Measurements from ENCODE around the gene VDAC1.

VDAC1 gene

DNA sequence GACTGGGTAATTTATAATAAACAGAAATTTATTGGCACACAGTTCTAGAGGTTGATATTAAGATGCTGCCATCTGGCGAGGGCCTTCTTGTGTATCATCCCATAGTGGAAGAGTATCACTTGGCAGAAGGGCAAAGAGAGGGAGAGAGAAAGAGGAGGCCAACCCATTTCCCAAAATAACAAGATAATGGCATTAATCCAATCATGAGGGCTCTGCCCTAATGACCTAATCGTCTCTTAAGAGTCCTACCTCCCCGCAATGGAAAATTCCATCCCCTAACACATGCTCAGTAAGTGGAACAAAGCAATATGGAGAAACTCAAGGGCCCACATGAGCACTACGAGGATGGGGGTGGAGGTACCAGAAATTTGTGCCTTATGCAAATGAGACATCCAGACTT is 17.6 kb upstream of the VDAC1 start:
- DNase-seq = no peak

GRCh38 chr5:134020188-134020587 is 15.4 kb upstream of the VDAC1 start:
- no peak for DNase-seq

GRCh38 chr5:134019636-134020035 is 14.9 kb upstream of the VDAC1 start:
- no peak for DNase-seq

DNA sequence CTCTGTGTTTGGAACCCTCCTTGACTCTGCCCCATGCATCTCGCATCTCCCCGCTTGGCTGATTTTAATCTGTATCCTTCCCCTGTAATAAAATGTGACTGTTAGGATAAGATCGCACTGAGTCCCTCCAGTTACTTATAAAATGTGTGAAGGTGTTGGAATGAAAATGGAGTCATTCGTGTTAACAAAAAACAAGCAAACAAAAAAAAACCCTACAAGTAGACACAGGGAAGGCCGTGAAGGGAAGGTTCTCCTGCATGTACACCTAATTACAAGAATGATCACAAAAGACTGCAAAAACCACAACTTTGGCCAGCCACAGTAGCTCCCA is 14.2 kb upstream of the VDAC1 start:
- DNase-seq = no peak

- DNase-seq = no peak
Observed at GRCh38 chr5:134018154-134018985, 13.6 kb upstream of the VDAC1 start.

GRCh38 chr5:134008266-134008749 is 3.5 kb upstream of the VDAC1 start:
- DNase-seq = no peak

DNA sequence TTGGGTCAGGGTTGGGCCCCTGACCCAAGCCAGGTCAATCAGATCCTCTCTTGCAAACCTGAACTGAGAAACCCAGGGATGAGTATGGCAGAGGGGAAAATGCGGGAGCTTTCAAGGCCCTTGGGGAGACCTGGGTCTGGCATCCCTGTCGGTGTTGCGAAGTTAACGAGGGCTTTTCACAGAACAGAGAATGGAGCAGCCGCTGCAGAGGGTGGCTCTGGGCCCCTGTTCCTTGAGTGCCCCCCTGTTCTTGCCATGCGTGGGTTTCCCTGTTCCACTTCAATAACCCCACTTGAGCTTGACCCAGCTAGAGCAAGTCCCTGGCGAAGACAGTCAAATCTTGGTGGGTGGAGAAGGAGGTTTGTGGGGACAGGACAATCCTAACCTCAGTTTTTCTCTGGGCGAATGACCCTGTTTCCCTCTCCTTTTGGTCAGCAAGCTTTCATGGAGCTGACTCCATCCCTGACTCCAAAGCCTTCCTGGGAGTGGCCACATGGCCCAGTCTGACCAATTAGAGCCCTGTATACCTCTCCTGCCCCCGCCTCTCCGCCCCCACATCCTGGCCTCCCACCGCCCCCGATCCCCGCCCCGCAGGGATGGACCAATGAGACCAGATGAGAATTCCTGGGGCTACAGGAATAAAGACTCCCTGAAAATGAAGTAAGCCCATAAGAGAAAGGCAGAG is 2.9 kb upstream of the VDAC1 start:
- no peak for DNase-seq

DNA sequence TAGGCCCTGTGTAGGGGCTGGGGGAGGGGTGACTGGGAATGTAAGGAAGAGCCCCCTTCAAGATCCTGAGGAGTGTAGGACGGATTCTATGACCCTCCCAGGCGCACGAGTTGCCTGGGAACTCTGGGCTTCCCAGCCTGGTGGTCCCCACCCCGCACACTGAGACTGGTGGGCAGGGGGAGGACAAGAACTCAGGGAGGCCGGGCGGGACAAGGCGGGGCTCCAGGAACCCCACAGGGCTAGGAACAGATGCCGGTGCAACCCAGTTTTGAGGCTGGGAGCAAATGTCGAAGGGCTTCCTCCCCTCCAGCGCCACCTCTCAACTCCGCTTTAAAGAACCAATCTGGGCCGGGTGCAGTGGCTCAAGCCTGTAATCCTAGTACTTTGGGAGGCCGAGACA is 1.3 kb upstream of the VDAC1 start:
- no peak for DNase-seq

DNA sequence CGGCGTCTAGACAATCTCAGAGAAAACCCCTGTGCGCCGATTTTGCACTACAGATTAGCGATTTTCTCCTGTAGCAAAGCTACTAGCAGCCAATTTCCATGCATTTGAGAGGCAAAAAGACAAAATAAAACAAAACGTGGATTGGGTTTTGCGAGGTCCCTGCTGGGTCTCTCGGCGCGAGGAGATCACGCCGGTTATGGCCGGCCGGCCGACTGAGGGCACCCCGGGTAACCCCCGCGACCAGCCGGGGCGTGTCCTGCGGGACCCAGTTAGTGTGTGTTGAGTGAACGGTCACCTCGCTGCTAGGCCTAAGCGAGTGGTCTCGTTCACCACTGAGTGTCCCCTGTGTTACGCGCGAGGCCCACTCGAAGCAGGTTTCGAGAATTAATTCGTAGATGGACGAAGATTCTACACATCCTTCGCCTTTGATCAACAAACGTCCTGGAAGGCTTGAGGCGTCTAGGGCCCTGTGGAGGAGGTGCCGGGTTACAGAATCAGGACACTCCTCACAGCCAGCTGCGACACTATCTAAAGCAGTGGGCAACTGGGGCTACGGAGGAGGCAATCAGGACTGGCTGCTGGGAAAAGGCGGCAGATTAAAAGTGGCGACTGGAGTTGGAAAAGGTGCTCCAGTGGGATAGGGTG is 764 bp upstream of the VDAC1 start:
- no peak for DNase-seq

- no peak for DNase-seq
Observed at GRCh38 chr5:134003817-134004625, 754 bp downstream of the VDAC1 start.

DNA sequence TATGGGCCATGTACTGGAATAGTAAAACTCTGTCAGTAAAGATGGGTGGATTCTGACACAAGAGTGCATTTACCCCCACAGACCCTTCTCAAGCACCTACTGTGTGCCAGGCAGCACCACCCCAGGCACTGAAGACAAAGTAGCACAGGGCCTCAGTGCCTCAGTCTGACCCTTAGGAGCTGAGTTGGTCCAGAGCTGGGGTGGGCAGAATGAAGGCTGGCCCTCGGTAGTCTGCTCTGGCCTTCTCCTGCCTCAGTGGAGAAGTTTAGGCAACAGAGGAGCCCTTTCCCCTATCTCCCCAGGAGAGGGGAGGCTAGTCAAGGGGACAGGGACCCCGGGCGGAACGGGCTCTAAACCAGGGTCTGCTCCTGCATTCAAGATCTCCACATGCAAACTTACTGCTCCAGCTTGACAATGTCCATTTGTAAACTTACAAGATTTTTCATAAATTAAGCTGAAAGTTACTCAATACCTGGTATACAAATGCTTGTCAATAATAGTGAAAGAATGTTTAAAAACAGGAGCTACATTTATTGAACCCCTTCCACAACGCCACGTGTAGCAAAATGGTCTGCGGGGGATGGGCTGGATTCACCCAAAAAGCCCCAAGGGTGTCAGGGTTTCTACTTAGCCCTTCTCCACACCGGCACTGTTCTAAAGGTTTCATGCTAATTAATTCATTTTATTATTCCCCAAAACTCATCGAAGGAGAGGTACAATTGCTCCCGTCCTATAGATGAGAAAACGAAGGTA is 1.5 kb downstream of the VDAC1 start:
- no peak for DNase-seq

DNA sequence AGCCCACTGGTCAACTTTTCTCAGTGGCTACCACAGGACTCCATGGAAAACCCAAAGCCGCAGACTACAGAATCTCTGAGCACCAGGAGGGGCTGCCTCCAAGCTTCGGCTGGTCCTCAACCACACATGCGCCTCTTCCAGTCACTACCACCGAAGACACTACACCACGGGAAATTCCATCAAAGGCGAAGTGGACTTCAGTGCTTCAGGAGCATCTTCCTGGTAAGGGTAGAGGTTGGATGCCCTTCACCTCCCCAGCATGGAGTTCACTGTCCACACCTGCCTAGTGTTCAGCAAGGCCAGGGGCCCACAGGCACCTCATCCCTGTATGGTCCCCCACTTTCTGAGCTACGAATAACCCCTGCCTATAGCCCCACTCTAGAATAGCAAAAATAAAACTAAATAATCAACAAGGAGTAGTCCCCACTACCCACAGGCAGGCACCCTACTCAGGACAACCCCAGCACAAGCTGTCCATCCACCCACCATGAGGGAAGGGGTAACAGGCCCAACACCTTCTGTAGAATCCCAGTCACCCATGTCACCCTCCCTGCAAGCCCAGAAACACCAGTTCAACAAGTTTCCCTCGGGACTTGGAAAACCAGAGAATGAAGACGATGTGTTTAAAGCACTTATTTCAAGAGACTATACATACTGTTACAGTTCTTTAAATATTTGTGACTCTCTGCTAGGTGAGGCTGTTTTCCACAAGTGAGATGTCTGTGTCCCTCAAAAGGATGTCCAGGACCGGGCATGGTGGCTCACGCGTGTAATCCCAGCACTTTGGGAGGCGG is 2.6 kb downstream of the VDAC1 start:
- no peak for DNase-seq

GRCh38 chr5:134000696-134001453 is 3.9 kb downstream of the VDAC1 start:
- DNase-seq = no peak

DNA sequence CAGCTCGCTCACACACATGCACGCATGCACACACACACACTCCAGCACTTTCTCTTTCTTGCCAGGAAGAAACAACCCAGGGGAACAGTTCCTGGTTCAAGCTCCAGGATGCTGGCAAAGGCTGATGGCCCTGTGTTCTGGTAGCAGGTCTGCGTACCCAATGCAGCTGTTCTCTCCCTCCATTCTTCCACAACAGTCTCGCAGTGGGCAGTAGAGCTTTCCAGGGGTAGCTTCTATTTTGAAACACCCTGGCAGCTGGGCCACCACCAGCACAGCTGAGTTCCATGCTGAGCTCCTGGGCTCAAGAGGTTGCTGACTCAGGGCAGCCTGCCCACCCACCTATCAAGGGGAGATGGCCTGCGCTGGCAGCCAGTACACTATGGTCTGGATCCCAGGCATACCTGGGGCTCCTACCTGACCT is 4.7 kb downstream of the VDAC1 start:
- DNase-seq = no peak

DNA sequence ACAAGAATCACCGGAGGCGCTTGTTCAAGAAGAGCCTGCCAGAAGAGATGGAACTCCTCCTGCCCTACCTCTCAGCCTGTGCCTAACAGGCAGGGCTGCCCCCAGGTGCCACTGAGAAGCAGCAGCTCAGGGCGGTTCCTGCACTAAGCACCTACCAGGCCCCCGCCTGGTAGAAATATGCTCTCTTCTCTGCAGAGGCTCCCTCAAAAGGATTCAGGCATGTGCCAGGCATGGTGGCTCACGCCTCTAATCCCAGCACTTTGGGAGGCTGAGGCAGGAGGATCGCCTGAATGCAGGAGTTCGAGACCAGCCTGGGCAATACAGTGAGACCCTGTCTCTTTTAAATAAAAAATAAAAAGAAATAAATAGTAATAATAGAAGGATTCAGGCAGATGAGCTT is 6.0 kb downstream of the VDAC1 start:
- DNase-seq = no peak

DNA sequence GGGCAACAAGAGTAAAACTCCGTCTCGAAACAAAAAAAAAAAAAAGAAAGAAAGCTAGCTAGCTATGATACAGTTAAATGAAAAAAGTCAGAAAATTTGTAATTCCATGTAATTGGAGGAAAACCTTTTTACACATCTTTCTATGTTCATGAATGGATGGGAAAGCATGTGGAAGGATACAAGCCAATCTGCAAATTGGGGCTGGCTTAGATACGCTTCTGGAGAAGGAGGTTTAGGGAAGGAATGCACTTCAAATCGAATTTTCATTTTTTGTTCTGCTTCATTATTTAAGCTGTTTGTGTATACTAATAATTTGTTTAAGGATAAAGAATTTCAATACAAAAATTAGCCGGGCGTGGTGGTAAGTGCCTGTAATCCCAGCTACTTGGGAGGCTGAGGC is 6.7 kb downstream of the VDAC1 start:
- DNase-seq = no peak

DNA sequence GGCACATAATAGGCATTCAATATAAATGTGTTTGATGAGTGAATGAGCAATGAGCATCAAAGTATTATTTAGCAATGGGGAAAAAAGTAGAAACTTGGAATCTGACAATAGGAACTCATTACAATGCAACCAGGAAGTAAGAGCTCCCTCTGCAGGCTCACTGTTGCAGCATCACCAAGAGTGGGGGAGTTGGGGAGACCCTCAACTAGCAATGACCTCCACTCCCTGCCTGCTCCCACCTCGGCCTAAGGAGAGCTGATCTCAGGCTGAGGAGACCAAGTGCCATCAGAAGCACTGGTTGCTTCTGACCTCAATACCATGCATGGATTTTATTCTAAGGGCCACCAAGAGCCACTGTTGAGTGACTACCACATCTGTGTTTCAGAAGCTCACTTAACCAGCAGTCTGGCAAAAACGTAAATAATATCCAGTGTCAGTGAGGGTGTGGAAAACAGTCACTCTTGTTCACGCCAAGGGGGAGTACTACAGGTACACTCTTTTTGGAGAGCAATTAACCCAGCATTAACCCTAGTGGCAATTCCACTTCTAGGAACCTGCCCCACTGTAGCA is 8.0 kb downstream of the VDAC1 start:
- DNase-seq = no peak

- no peak for DNase-seq
Observed at GRCh38 chr5:133995883-133996563, 8.8 kb downstream of the VDAC1 start.

DNA sequence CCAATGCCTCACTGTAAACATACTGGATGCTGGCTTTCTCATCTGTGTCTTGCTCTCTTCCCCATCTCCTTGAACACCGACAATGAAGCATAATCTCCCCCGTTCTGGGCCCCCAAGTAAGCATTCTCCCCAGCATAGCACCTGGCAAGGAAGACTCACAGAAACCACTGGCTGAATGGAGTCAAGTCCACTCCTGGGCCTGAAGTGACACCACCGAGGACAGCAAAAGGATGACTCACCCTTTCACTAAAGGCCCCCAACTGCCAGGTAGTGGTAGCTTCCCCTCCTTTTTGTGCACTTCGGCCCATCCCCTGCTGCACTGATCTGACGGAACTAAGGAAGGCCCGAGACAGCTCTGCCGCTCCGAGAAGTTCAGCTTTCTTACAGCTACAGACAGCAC is 9.4 kb downstream of the VDAC1 start:
- DNase-seq = no peak

GRCh38 chr5:133994990-133995333 is 9.8 kb downstream of the VDAC1 start:
- DNase-seq = no peak

Data from NCI-H1417 treated with DMSO at 0.1 percent for 48 hours (cell line).